Endothelial cell (in vitro differentiated cells): ENCODE measurements around the gene TVP23C. TPM values are rescaled to one million over a fixed set of nuclear protein-coding genes. Genes with fewer than 3 reads are reported as not detected.

Source experiments
- DNase-seq: peaks from one replicate; pipeline ENCODE4 v3.0.0; 2021; ENCODE audit warnings: low spot score
- H3K27ac Mint-ChIP-seq: one replicate; pipeline ENCODE4 v1.8.0; 2021; ENCODE audit warnings: mixed read lengths, inconsistent platforms; ENCODE audit not compliant: unreplicated experiment
- H3K27me3 Mint-ChIP-seq: one replicate; pipeline ENCODE4 v1.8.0; 2021; ENCODE audit warnings: mild to moderate bottlenecking, moderate library complexity, mixed read lengths, inconsistent platforms; ENCODE audit not compliant: unreplicated experiment
- H3K36me3 Mint-ChIP-seq: one replicate; pipeline ENCODE4 v1.8.0; 2021; ENCODE audit warnings: mild to moderate bottlenecking, low read depth, mixed read lengths, inconsistent platforms; ENCODE audit not compliant: unreplicated experiment
- H3K4me1 Mint-ChIP-seq: one replicate; pipeline ENCODE4 v1.8.0; 2021; ENCODE audit warnings: mild to moderate bottlenecking, mixed read lengths, inconsistent platforms; ENCODE audit not compliant: unreplicated experiment
- H3K4me3 Mint-ChIP-seq: one replicate; pipeline ENCODE4 v1.8.0; 2021; ENCODE audit warnings: mild to moderate bottlenecking, mixed read lengths, inconsistent platforms; ENCODE audit not compliant: unreplicated experiment
- H3K9me3 Mint-ChIP-seq: one replicate; pipeline ENCODE4 v1.8.0; 2021; ENCODE audit warnings: mixed read lengths, inconsistent platforms; ENCODE audit not compliant: unreplicated experiment
- total RNA-seq: library from RNA; stranded (reverse); fragmentation: NEBNext Ultra II Directional; extraction: Animal tissue kit (Norgen Biotek cat#: 25700); gene quantifications from one replicate; pipeline ENCODE4 v1.2.1, GENCODE V29; 2021; ENCODE audit not compliant: unreplicated experiment
- TF ChIP-seq, protein P1 (sequence below): fragments of 200-600 bp; sonication (generic); IDR thresholded peaks from one replicate; pipeline ENCODE4 v1.5.0; 2021; ENCODE audit warnings: antibody characterized with exemption; ENCODE audit not compliant: unreplicated experiment

TVP23C gene
- total RNA-seq, 1 donor from 2014 or later: 23.1 TPM

DNA sequence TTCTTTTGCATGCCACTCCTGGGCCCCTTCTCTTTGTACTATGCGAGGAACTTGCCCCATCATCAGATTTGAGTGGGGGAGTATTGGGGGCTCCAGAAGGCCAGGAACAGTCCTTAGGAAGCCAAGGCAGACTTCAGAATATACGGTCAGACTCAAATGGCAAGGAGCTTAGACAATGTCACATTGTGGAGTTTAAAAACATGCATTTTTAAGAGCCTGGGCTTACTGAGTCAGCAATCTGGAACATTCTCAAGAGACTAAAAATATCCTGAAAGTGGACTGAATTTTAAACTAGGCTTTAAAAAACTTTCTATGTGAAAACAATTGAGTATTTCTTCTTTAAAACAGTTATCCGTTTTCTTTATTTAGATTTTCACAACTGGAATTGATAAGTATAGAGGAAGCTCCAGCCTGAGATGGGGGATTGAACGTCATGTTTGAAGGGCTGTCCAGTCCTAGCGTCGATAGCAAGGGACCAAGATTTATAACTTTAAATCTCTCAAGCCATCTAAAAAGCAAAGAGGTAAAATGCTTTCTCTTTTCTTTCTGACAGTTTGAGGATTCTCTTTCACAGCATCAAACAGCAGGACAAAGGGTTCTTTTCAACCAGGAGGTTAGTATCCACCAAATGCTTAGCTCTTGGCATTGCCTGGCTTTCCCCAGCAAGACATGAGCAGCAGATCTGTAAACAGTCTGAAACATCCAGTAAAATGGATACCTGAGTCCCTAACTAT, 50.1 kb downstream of the TVP23C start:
- peaks cover 38% of the 10 kb centered on the region for H3K36me3 Mint-ChIP-seq
- H3K27me3 Mint-ChIP-seq: peaks cover 4% of the 10 kb centered on the region
- TF ChIP-seq, protein P1, sequence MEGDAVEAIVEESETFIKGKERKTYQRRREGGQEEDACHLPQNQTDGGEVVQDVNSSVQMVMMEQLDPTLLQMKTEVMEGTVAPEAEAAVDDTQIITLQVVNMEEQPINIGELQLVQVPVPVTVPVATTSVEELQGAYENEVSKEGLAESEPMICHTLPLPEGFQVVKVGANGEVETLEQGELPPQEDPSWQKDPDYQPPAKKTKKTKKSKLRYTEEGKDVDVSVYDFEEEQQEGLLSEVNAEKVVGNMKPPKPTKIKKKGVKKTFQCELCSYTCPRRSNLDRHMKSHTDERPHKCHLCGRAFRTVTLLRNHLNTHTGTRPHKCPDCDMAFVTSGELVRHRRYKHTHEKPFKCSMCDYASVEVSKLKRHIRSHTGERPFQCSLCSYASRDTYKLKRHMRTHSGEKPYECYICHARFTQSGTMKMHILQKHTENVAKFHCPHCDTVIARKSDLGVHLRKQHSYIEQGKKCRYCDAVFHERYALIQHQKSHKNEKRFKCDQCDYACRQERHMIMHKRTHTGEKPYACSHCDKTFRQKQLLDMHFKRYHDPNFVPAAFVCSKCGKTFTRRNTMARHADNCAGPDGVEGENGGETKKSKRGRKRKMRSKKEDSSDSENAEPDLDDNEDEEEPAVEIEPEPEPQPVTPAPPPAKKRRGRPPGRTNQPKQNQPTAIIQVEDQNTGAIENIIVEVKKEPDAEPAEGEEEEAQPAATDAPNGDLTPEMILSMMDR: no peak
- H3K9me3 Mint-ChIP-seq: no peaks in the 10 kb centered on the region
- H3K4me3 Mint-ChIP-seq: no peak overlapping the region
- no peak for DNase-seq
- no peak overlapping the region for H3K27ac Mint-ChIP-seq
- peaks cover 7% of the 10 kb centered on the region for H3K4me1 Mint-ChIP-seq

GRCh38 chr17:15512071-15512709, 51.1 kb downstream of the TVP23C start:
- peaks cover 7% of the 10 kb centered on the region for H3K4me1 Mint-ChIP-seq
- TF ChIP-seq, protein P1: no peak
- H3K27me3 Mint-ChIP-seq: no peaks in the 10 kb centered on the region
- H3K27ac Mint-ChIP-seq: no peak overlapping the region
- H3K4me3 Mint-ChIP-seq: no peak overlapping the region
- H3K9me3 Mint-ChIP-seq: no peaks in the 10 kb centered on the region
- peaks cover 37% of the 10 kb centered on the region for H3K36me3 Mint-ChIP-seq
- DNase-seq: no peak

- H3K27me3 Mint-ChIP-seq: no peaks in the 10 kb centered on the region
- peaks cover 37% of the 10 kb centered on the region for H3K36me3 Mint-ChIP-seq
- DNase-seq: no peak
- H3K4me1 Mint-ChIP-seq: peaks cover 7% of the 10 kb centered on the region
- H3K4me3 Mint-ChIP-seq: no peak overlapping the region
- H3K27ac Mint-ChIP-seq: no peak overlapping the region
- TF ChIP-seq, protein P1: no peak
- no peaks in the 10 kb centered on the region for H3K9me3 Mint-ChIP-seq
Measured at GRCh38 chr17:15511142-15511541, 52.1 kb downstream of the TVP23C start.

DNA sequence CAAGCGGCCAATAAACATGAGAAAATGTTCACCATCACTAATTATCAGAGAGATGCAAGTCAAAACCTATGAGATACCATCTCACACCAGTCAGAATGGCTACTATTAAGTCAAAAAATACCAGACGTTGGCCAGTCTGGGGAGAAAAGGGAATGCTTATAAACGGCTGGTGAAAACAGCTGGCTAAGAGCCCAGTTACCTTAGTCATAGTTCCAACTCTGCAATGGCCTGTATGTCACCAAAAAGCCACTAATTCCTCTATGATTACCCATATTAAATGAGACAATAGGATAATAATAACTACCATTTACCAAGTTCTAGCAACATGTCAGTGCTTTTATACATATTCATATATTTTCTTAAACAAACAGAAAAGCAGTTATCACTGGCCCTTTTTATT, 52.9 kb downstream of the TVP23C start:
- no peak for DNase-seq
- no peak overlapping the region for H3K27ac Mint-ChIP-seq
- peaks cover 7% of the 10 kb centered on the region for H3K4me1 Mint-ChIP-seq

GRCh38 chr17:15509095-15509494, 54.2 kb downstream of the TVP23C start:
- TF ChIP-seq, protein P1: no peak
- H3K4me3 Mint-ChIP-seq: no peak overlapping the region
- no peaks in the 10 kb centered on the region for H3K9me3 Mint-ChIP-seq
- peaks cover 3% of the 10 kb centered on the region for H3K27me3 Mint-ChIP-seq
- peaks cover 7% of the 10 kb centered on the region for H3K4me1 Mint-ChIP-seq
- H3K27ac Mint-ChIP-seq: no peak overlapping the region
- DNase-seq: no peak
- H3K36me3 Mint-ChIP-seq: peaks cover 18% of the 10 kb centered on the region

More for the DNA sequence above, 52.9 kb downstream of the TVP23C start:
- peaks cover 29% of the 10 kb centered on the region for H3K36me3 Mint-ChIP-seq
- no peaks in the 10 kb centered on the region for H3K9me3 Mint-ChIP-seq
- TF ChIP-seq, protein P1: no peak
- no peaks in the 10 kb centered on the region for H3K27me3 Mint-ChIP-seq
- H3K4me3 Mint-ChIP-seq: no peak overlapping the region
